Suprapubic skin (tissue), 4 donors: ENCODE data around the gene WNT3. TPM values are rescaled to one million over a fixed set of nuclear protein-coding genes. Genes with fewer than 3 reads are reported as not detected.
"Not testable (repeated sequence)": the region's sequence is repeated elsewhere in the genome, so short reads cannot be mapped to it uniquely, and the experiment has no call there.

Source experiments
- DNase-seq, 2 donors: peaks; one replicate each; pipeline ENCODE4 v3.0.0-alpha.2; 2019; ENCODE audit warnings: low spot score in 2 of 2
- H3K27ac ChIP-seq: fragments of 200-600 bp; sonication (generic); one replicate; pipeline ENCODE4 v1.5.1; 2019
- H3K27me3 ChIP-seq: fragments of 200-600 bp; sonication (generic); one replicate; pipeline ENCODE4 v1.5.1; 2019
- H3K36me3 ChIP-seq: fragments of 200-600 bp; sonication (generic); one replicate; pipeline ENCODE4 v1.5.1; 2019
- H3K4me1 ChIP-seq: fragments of 200-600 bp; sonication (generic); one replicate; pipeline ENCODE4 v1.5.1; 2019
- H3K4me3 ChIP-seq: fragments of 200-600 bp; sonication (generic); one replicate; pipeline ENCODE4 v1.5.1; 2019; ENCODE audit warnings: mild to moderate bottlenecking
- H3K9me3 ChIP-seq: fragments of 200-600 bp; sonication (generic); one replicate; pipeline ENCODE4 v1.5.1; 2019
- EP300 ChIP-seq: sonication (generic); formaldehyde crosslinking; IDR thresholded peaks from one replicate; pipeline ENCODE4 v1.6.1; 2017; ENCODE audit warnings: antibody characterized with exemption
- POLR2A ChIP-seq, 2 donors: fragments of 450-650 bp; IDR thresholded peaks; one replicate each; pipeline ENCODE4 v1.6.1; 2017; ENCODE audit warnings: antibody characterized with exemption in 2 of 2, mild to moderate bottlenecking in 2 of 2, moderate library complexity in 2 of 2
- POLR2AphosphoS5 ChIP-seq, 3 donors: sonication (generic); formaldehyde crosslinking; IDR thresholded peaks; one replicate each; pipeline ENCODE4 v1.6.1; 2017; ENCODE audit warnings: antibody characterized with exemption in 3 of 3
- WGBS: methylation state at CpG from one replicate; pipeline ENCODE4 v1.1.5; 2018; 5-methylcytosine and 5-hydroxymethylcytosine counted together
- total RNA-seq, 4 donors: library from RNA; depleted of rRNA; stranded (reverse); fragments of >200 nt; gene quantifications; one replicate each; pipeline ENCODE4 v1.1.0, GENCODE V29; 2016
- TF ChIP-seq, protein P1 (sequence below), 2 donors: fragments of 200-600 bp in 1 of 2; fragments of 450-650 bp in 1 of 2; sonication (generic) in 1 of 2; IDR thresholded peaks; one replicate each; pipeline ENCODE4 v1.5.1; 2016 to 2019; ENCODE audit warnings: antibody characterized with exemption in 2 of 2, mild to moderate bottlenecking in 1 of 2, moderate library complexity in 1 of 2

WNT3 gene
- total RNA-seq, 4 donors from 2014 or later = 39.3 to 84.9 (median 61.7) TPM

DNA sequence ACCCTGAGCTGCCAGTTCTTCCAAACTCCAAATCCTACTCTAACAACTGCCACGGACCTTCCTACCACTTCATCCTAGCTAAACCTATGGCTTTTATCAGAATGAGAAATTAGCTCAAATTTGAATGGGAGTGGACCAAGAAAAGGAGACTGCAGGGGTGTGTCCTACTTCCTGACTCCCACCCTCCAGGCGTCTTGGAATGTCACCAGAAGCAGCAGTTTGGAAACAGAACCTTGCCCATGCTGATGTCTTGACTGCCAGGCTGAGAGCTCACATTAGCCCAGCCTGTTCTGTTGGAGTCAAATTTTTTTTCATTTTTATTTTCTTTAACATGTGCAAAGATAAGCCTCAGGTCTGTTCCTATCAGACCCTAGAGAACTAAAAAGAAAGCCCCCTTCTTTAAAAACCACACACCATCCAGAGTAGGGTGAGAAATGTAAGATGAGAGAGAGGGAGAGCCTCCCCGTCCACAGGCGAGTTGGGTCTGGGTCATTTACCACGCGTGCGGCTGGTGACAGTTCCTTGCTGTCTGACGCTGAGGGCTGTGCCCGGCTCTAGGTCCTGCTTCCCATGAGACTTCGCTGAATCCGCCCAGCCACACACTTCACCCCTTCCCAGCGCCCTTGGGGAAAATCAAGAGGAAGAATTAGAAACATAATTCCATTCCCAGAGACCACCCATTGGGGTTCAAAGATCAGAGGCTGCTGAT, 54.3 kb downstream of the WNT3 start:
- no peak overlapping the region for H3K27ac ChIP-seq
- H3K9me3 ChIP-seq = no peaks in the 10 kb centered on the region
- peaks cover 19% of the 10 kb centered on the region for H3K4me1 ChIP-seq
- WGBS = 69% methylated on average over 12 of the region's 12 CpGs
- no peak overlapping the region for H3K4me3 ChIP-seq
- H3K36me3 ChIP-seq = no peaks in the 10 kb centered on the region
- DNase-seq = peak in 1 of 2 donors; percentile 34
- no peaks in the 10 kb centered on the region for H3K27me3 ChIP-seq
- TF ChIP-seq, protein P1, sequence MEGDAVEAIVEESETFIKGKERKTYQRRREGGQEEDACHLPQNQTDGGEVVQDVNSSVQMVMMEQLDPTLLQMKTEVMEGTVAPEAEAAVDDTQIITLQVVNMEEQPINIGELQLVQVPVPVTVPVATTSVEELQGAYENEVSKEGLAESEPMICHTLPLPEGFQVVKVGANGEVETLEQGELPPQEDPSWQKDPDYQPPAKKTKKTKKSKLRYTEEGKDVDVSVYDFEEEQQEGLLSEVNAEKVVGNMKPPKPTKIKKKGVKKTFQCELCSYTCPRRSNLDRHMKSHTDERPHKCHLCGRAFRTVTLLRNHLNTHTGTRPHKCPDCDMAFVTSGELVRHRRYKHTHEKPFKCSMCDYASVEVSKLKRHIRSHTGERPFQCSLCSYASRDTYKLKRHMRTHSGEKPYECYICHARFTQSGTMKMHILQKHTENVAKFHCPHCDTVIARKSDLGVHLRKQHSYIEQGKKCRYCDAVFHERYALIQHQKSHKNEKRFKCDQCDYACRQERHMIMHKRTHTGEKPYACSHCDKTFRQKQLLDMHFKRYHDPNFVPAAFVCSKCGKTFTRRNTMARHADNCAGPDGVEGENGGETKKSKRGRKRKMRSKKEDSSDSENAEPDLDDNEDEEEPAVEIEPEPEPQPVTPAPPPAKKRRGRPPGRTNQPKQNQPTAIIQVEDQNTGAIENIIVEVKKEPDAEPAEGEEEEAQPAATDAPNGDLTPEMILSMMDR (IDR thresholded peaks at IDR 0.05) = no peak
- TF ChIP-seq POLR2A (IDR thresholded peaks at IDR 0.05) (no peak), EP300 (no peak), POLR2AphosphoS5 (IDR thresholded peaks at IDR 0.05) (no peak)

DNA sequence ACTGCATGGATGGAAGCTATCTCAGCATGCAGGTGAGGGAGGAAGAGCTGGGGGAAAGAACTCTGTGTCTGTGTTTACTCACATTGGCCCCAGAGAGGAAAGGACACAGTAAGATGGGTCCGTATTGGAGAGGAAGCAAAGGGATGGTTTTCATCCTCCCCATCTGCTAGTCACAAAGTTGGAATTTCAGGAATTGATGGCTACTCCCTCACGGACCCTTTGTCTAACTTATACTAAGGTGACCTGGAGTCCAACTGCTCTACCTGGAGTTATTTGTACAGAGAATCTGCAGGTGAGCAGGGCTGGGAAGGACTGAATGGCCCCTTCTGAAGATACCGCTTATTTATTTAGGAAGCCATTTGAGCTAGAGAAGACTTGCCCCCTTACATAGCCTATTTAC, 55.1 kb downstream of the WNT3 start:
- no peak overlapping the region for H3K27ac ChIP-seq
- no peak overlapping the region for H3K4me3 ChIP-seq
- 78% methylated on average over 3 of the region's 3 CpGs for WGBS
- no peak for DNase-seq
- H3K9me3 ChIP-seq = no peaks in the 10 kb centered on the region
- no peaks in the 10 kb centered on the region for H3K27me3 ChIP-seq
- H3K36me3 ChIP-seq = no peaks in the 10 kb centered on the region
- no peak for TF ChIP-seq POLR2A (IDR thresholded peaks at IDR 0.05)
- no peak for TF ChIP-seq EP300
- TF ChIP-seq POLR2AphosphoS5 (IDR thresholded peaks at IDR 0.05) = no peak
- peaks cover 20% of the 10 kb centered on the region for H3K4me1 ChIP-seq

DNA sequence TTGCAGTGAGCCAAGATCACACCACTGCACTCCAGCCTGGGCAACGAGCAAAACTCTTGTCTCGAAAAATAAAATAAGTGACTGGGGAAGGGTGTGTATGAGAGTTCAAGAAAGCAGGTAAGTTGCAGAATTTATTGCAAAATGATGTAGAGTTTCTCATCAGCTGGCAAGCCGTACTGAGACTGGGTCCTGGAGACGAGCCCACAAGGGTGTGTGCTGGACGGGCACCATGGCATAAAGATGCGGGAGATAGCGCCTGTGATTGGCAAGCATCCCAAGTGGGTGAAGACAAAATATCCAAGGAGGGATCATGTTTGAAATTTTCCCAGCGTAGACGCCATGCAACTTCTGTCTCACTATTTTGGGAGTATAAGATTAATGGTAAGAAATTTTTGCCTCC, 59.4 kb downstream of the WNT3 start:
- H3K9me3 ChIP-seq = no peaks in the 10 kb centered on the region
- TF ChIP-seq POLR2AphosphoS5 (IDR thresholded peaks at IDR 0.05) (no peak), POLR2A (IDR thresholded peaks at IDR 0.05) (no peak), EP300 (no peak)
- TF ChIP-seq, protein P1 (IDR thresholded peaks at IDR 0.05) = no peak
- 64% methylated on average over 9 of the region's 9 CpGs for WGBS
- peaks cover 4% of the 10 kb centered on the region for H3K36me3 ChIP-seq
- H3K27me3 ChIP-seq = no peaks in the 10 kb centered on the region
- H3K4me3 ChIP-seq = no peak overlapping the region
- peak overlapping the region; percentile 30 for H3K27ac ChIP-seq
- DNase-seq = no peak
- H3K4me1 ChIP-seq = peaks cover 16% of the 10 kb centered on the region

DNA sequence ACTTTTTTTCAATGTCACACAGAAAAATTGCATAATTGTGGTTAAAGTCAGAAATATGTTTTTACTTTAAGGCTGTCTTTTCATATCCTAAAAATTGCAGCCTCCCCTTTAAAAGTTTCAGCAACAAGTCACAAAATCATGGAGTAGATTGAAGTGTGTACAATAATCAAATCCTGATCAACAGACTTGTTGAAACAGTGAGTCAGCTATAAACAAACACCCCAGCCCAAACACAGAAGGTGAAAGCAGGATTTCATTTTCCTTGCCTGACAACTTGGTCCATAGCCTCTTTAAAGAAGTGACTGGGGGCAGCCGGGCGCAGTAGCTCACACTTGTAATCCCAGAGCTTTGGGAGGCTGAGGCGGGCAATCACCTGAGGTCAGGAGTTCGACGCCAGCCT, 59.9 kb downstream of the WNT3 start:
- WGBS = 48% methylated on average over 5 of the region's 5 CpGs
- H3K27me3 ChIP-seq = no peaks in the 10 kb centered on the region
- no peaks in the 10 kb centered on the region for H3K9me3 ChIP-seq
- no peak for DNase-seq
- peak overlapping the region; percentile 30 for H3K27ac ChIP-seq
- peaks cover 11% of the 10 kb centered on the region for H3K4me1 ChIP-seq
- H3K4me3 ChIP-seq = no peak overlapping the region
- no peak for TF ChIP-seq POLR2A (IDR thresholded peaks at IDR 0.05)
- TF ChIP-seq POLR2AphosphoS5 (IDR thresholded peaks at IDR 0.05) = no peak
- TF ChIP-seq, protein P1 (IDR thresholded peaks at IDR 0.05) = no peak
- TF ChIP-seq EP300 = no peak
- H3K36me3 ChIP-seq = peaks cover 9% of the 10 kb centered on the region

DNA sequence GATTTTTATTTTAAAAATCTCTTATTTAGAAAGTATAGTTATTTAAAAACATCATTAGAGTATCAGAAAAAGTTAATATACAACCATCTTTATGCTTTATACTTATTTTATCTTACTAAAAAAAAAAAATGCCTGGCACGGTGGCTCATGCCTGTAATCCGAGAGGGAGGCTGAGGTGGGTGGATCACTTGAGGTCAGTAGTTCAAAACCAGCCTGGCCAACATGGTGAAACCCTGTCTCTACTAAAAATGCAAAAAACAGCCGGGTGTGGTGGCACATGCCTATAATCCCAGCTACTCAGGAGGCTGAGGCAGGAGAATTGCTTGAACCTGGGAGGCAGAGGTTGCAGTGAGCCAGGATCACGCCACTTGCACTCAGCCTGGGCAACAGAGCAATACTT, 60.9 kb downstream of the WNT3 start:
- not testable (repeated sequence) for H3K4me3 ChIP-seq, H3K9me3 ChIP-seq, H3K27ac ChIP-seq, H3K27me3 ChIP-seq, DNase-seq
- peaks cover 11% of the 10 kb centered on the region for H3K36me3 ChIP-seq
- 55% methylated on average over 4 of the region's 4 CpGs for WGBS
- H3K4me1 ChIP-seq = peaks cover 11% of the 10 kb centered on the region

DNA sequence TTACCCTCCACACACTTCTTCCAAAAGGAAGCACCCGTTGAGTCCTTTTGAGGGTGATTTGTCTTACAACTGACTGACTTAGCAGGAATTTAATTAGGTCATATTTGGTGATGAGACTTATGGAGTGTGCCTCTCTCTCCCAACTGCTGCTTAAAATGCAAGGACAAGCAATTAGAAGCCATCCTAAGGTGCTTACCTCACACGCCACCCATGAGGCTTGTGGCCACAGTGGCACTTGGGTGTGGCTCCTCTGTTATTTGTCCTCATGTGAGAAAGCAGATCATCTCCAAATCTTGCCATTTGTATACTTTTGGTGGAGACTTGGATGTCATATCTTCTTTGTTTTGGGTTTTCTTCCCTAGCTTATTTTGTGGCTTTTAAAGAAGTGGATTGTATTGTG, 61.6 kb downstream of the WNT3 start:
- TF ChIP-seq EP300 (no peak), POLR2AphosphoS5 (IDR thresholded peaks at IDR 0.05) (no peak), POLR2A (IDR thresholded peaks at IDR 0.05) (no peak)
- TF ChIP-seq, protein P1 (IDR thresholded peaks at IDR 0.05) = no peak
- H3K27ac ChIP-seq = no peak overlapping the region
- no peaks in the 10 kb centered on the region for H3K9me3 ChIP-seq
- no peak overlapping the region for H3K4me3 ChIP-seq
- 61% methylated on average over 2 of the region's 2 CpGs for WGBS
- H3K4me1 ChIP-seq = peaks cover 11% of the 10 kb centered on the region
- no peak for DNase-seq
- peaks cover 18% of the 10 kb centered on the region for H3K36me3 ChIP-seq
- no peaks in the 10 kb centered on the region for H3K27me3 ChIP-seq
